ENCODE results near the gene SLC35B2. TPM values are rescaled to one million over a fixed set of nuclear protein-coding genes. Genes with fewer than 3 reads are reported as not detected.
A peak's percentile ranks its signal among the peaks of the same experiment; 100 is the strongest.

SLC35B2 gene
- total and polyA plus RNA-seq, 9 of the 15 experiments (the other 6 are each of a cell fraction or from before 2014, with no cell fraction given), result 14.5 to 59.1 (median 47.1) TPM

- TF ChIP-seq BCLAF1 (IDR thresholded peaks at IDR 0.05; ENCODE audit: borderline replicate concordance in 1 of 2, control insufficient read depth in 1 of 2, low read depth in 2 of 2, low read length in 1 of 2) (peak; percentile 88), SMARCA4 (IDR thresholded peaks at IDR 0.05) (no peak), PBX2 (CRISPR knock-in tag; IDR thresholded peaks at IDR 0.05; ENCODE audit: low read depth) (no peak), PBX2 (tag; conservative IDR thresholded peaks at IDR 0.05; ENCODE audit: low read depth) (no peak), FOSL1 (tag; conservative IDR thresholded peaks at IDR 0.05) (no peak), ZNF830 (CRISPR knock-in tag; IDR thresholded peaks at IDR 0.05) (0 out of 2 replicates have a peak, but pooled peaks have one; percentile 42), BMI1 (IDR thresholded peaks at IDR 0.05; ENCODE audit: low read length) (no peak), KDM4B (IDR thresholded peaks at IDR 0.05; ENCODE audit: borderline replicate concordance in 2 of 2, low read depth in 1 of 2) (0 out of 4 replicates have a peak, but pooled peaks of 1 of the 2 experiments have one; percentile 29), POLR3G (IDR thresholded peaks at IDR 0.05; ENCODE audit: extremely low read depth, insufficient read length, insufficient replicate concordance) (no peak), PURB (CRISPR knock-in tag; IDR thresholded peaks at IDR 0.05; ENCODE audit: low read depth) (no peak), FOXO4 (CRISPR knock-in tag; IDR thresholded peaks at IDR 0.05) (no peak), OTX1 (CRISPR knock-in tag; IDR thresholded peaks at IDR 0.05) (peak; percentile 96), CC2D1A (IDR thresholded peaks at IDR 0.05) (peak; percentile 79), ID3 (CRISPR knock-in tag; IDR thresholded peaks at IDR 0.05) (no peak), ID3 (tag; IDR thresholded peaks at IDR 0.05) (peak; percentile 72; the same call in 1 of the 2 replicates), ZNF77 (CRISPR knock-in tag; IDR thresholded peaks at IDR 0.05) (no peak), SMARCA5 (IDR thresholded peaks at IDR 0.05) (peak; percentile 98), NR1H2 (CRISPR knock-in tag; IDR thresholded peaks at IDR 0.05) (peak; percentile 76; the same call in 1 of the 2 replicates), ZBTB1 (CRISPR knock-in tag; IDR thresholded peaks at IDR 0.05; ENCODE audit: borderline replicate concordance, low read depth) (no peak), TCF3 (CRISPR knock-in tag; IDR thresholded peaks at IDR 0.05) (no peak; the same call in 1 of the 2 replicates), SIN3A (IDR thresholded peaks at IDR 0.05; ENCODE audit: borderline replicate concordance in 2 of 2, control insufficient read depth in 1 of 2, low read depth in 2 of 2, low read length in 2 of 2) (peak; percentile 97 to 98)
Observed at GRCh38 chr6:44246663-44247337, 10.5 kb downstream of the SLC35B2 start, which contains the start of gene HSP90AB1 (continued).

Measured in K562 (cell line).